Dermis microvascular lymphatic vessel endothelial cell (primary cell): Measurements from ENCODE around the gene CNTNAP5. TPM values are rescaled to one million over a fixed set of nuclear protein-coding genes. Genes with fewer than 3 reads are reported as not detected.
"Not testable (repeated sequence)": the region's sequence is repeated elsewhere in the genome, so short reads cannot be mapped to it uniquely, and the experiment has no call there.

Experiments used
- DNase-seq, 2 donors: peaks; one replicate each; pipeline versions ENCODE4 v3.0.0 to v3.0.0-alpha.2; 2010; ENCODE audit warnings: low read depth in 2 of 2
- total RNA-seq: library from RNA; depleted of rRNA; stranded (reverse); fragments of >200 nt; gene quantifications from 2 replicates; pipeline ENCODE4 v1.2.1, GENCODE V29; 2014

Gene CNTNAP5
- total RNA-seq, 1 donor from 2014 or later = not detected

- no peak for DNase-seq
Observed at GRCh38 chr2:124319577-124319976, 294.5 kb downstream of the CNTNAP5 start.

- no peak for DNase-seq
Observed at GRCh38 chr2:124320051-124320688, 295.1 kb downstream of the CNTNAP5 start.

GRCh38 chr2:124323321-124323720 lies 298.2 kb downstream of the CNTNAP5 start:
- DNase-seq = no peak

- DNase-seq = no peak
Observed at GRCh38 chr2:124325667-124326440, 300.8 kb downstream of the CNTNAP5 start.

- DNase-seq = no peak
Observed at GRCh38 chr2:124327303-124327702, 302.2 kb downstream of the CNTNAP5 start.

GRCh38 chr2:124328397-124328796 lies 303.3 kb downstream of the CNTNAP5 start:
- no peak for DNase-seq

- DNase-seq = no peak
Observed at GRCh38 chr2:124333784-124334183, 308.7 kb downstream of the CNTNAP5 start.

GRCh38 chr2:124335058-124335457 lies 310.0 kb downstream of the CNTNAP5 start:
- DNase-seq = no peak

- DNase-seq = no peak
Observed at GRCh38 chr2:124339709-124340108, 314.6 kb downstream of the CNTNAP5 start.

GRCh38 chr2:124343827-124344498 lies 318.9 kb downstream of the CNTNAP5 start:
- no peak for DNase-seq

GRCh38 chr2:124347209-124347608 lies 322.1 kb downstream of the CNTNAP5 start:
- DNase-seq = no peak

- DNase-seq = no peak
Observed at GRCh38 chr2:124353656-124354055, 328.6 kb downstream of the CNTNAP5 start.

- no peak for DNase-seq
Observed at GRCh38 chr2:124354466-124354865, 329.4 kb downstream of the CNTNAP5 start.

GRCh38 chr2:124361966-124362365 lies 336.9 kb downstream of the CNTNAP5 start:
- DNase-seq = not testable (repeated sequence)

- DNase-seq = no peak
Observed at GRCh38 chr2:124369181-124369580, 344.1 kb downstream of the CNTNAP5 start.

- DNase-seq = no peak
Observed at GRCh38 chr2:124380221-124380749, 355.2 kb downstream of the CNTNAP5 start.

GRCh38 chr2:124382067-124382618 lies 357.1 kb downstream of the CNTNAP5 start:
- no peak for DNase-seq

- no peak for DNase-seq
Observed at GRCh38 chr2:124395961-124396360, 370.9 kb downstream of the CNTNAP5 start.

GRCh38 chr2:124402274-124402673 lies 377.2 kb downstream of the CNTNAP5 start:
- no peak for DNase-seq

- DNase-seq = not testable (repeated sequence)
Observed at GRCh38 chr2:124407836-124408534, 382.9 kb downstream of the CNTNAP5 start.

GRCh38 chr2:124424074-124424473 lies 399.0 kb downstream of the CNTNAP5 start:
- DNase-seq = no peak
